Thyroid gland (tissue), 4 donors: ENCODE data around the gene ZNF736. TPM values are rescaled to one million over a fixed set of nuclear protein-coding genes. Genes with fewer than 3 reads are reported as not detected.
"Not testable (repeated sequence)": the region's sequence is repeated elsewhere in the genome, so short reads cannot be mapped to it uniquely, and the experiment has no call there.

Experiments used
- DNase-seq, 2 donors: peaks; one replicate each; pipeline ENCODE4 v3.0.0-alpha.2; 2019
- H3K27ac ChIP-seq, 3 donors: fragments of 200-600 bp; sonication (generic); 1 replicate in 2 of 3; 2 replicates in 1 of 3; pipeline ENCODE4 v1.5.1; 2016 to 2019; ENCODE audit warnings: mild to moderate bottlenecking in 1 of 3, moderate library complexity in 1 of 3
- H3K27me3 ChIP-seq: fragments of 200-600 bp; sonication (generic); one replicate; pipeline ENCODE4 v1.5.1; 2019
- H3K36me3 ChIP-seq, 2 donors: fragments of 200-600 bp; sonication (generic); one replicate each; pipeline ENCODE4 v1.5.1; 2016 to 2019
- H3K4me1 ChIP-seq, 2 donors: fragments of 200-600 bp; sonication (generic); one replicate each; pipeline ENCODE4 v1.5.1; 2017 to 2019
- H3K4me3 ChIP-seq, 3 donors: fragments of 200-600 bp; sonication (generic); replicated peaks in 1 of 3; 1 replicate in 2 of 3; 2 replicates in 1 of 3; pipeline ENCODE4 v1.5.1; 2016; ENCODE audit warnings: mild to moderate bottlenecking in 1 of 3
- H3K9me3 ChIP-seq: fragments of 200-600 bp; sonication (generic); one replicate; pipeline ENCODE4 v1.5.1; 2017
- CTCF ChIP-seq, 6 experiments: fragments of 200-600 bp in 3 of 6; fragments of 450-650 bp in 3 of 6; sonication (generic) in 3 of 6; IDR thresholded peaks; one replicate each; pipeline ENCODE4 v1.5.1; 2016 to 2019; ENCODE audit warnings: antibody characterized with exemption in 6 of 6, mild to moderate bottlenecking in 2 of 6, inconsistent platforms in 1 of 6, moderate library complexity in 1 of 6
- POLR2A ChIP-seq, 2 donors: fragments of 450-650 bp; IDR thresholded peaks; one replicate each; pipeline ENCODE4 v1.6.1; 2017; ENCODE audit warnings: antibody characterized with exemption in 2 of 2, mild to moderate bottlenecking in 2 of 2, moderate library complexity in 1 of 2
- WGBS, 2 donors: methylation state at CpG; one replicate each; pipeline ENCODE4 v1.1.5; 2017; 5-methylcytosine and 5-hydroxymethylcytosine counted together
- intact Hi-C: fragments of 100-400 bp; cut with DNase I; formaldehyde crosslinking; loops from one replicate; pipeline ENCODE4 v1.15.1; 2023
- total RNA-seq, 4 donors: library from RNA; depleted of rRNA; stranded (reverse); fragments of >200 nt; gene quantifications; one replicate each; pipeline ENCODE4 v1.2.3, GENCODE V29; 2016

ZNF736 gene
- total RNA-seq, 4 donors from 2014 or later = 14.4 to 38.2 (median 25.8) TPM

DNA sequence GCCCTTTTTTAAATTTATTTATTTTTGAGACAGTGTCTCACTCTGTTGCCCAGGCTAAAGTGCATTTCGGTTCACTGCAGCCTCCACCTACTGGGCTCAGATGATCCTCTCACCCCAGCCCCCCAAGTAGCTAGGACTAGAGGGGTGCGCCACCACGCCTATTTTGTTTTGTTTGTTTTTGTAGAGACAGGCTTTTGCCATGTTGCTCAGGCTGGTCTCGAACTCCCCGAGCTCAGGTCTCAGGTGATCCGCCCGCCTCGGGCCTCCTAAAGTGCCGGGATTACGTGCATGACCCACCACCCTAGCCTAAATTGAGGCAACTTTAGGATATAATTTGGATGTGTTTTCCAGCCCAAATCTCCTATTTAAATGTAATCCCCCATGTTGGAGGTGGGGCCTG lies 805 bp downstream of the ZNF736 start:
- peaks cover 9 to 15% of the 10 kb centered on the region in 2 donors for H3K4me1 ChIP-seq
- peak overlapping the region in 1 of 3 donors; percentile 20 for H3K27ac ChIP-seq
- intact Hi-C loops = no loop called here
- peak overlapping the region; percentile 52 to 95 (median 58) for H3K4me3 ChIP-seq
- peak in 1 of 2 donors; percentile 6 for DNase-seq
- H3K9me3 ChIP-seq = no peaks in the 10 kb centered on the region
- H3K36me3 ChIP-seq = no peaks in the 10 kb centered on the region
- no peaks in the 10 kb centered on the region for H3K27me3 ChIP-seq
- 20 to 30% methylated on average over 10 of the region's 10 CpGs for WGBS, 2 donors
- TF ChIP-seq POLR2A (IDR thresholded peaks at IDR 0.05) (no peak), CTCF (IDR thresholded peaks at IDR 0.05) (no peak)

GRCh38 chr7:64316031-64316742 lies 2.4 kb downstream of the ZNF736 start:
- intact Hi-C loops, H3K9me3 ChIP-seq, H3K27ac ChIP-seq, H3K27me3 ChIP-seq, H3K36me3 ChIP-seq, DNase-seq, H3K4me3 ChIP-seq: not testable (repeated sequence)
- H3K4me1 ChIP-seq = peaks cover 9 to 15% of the 10 kb centered on the region in 2 donors
- WGBS, 2 donors = 64 to 84% methylated on average over 1 of the region's 1 CpG

DNA sequence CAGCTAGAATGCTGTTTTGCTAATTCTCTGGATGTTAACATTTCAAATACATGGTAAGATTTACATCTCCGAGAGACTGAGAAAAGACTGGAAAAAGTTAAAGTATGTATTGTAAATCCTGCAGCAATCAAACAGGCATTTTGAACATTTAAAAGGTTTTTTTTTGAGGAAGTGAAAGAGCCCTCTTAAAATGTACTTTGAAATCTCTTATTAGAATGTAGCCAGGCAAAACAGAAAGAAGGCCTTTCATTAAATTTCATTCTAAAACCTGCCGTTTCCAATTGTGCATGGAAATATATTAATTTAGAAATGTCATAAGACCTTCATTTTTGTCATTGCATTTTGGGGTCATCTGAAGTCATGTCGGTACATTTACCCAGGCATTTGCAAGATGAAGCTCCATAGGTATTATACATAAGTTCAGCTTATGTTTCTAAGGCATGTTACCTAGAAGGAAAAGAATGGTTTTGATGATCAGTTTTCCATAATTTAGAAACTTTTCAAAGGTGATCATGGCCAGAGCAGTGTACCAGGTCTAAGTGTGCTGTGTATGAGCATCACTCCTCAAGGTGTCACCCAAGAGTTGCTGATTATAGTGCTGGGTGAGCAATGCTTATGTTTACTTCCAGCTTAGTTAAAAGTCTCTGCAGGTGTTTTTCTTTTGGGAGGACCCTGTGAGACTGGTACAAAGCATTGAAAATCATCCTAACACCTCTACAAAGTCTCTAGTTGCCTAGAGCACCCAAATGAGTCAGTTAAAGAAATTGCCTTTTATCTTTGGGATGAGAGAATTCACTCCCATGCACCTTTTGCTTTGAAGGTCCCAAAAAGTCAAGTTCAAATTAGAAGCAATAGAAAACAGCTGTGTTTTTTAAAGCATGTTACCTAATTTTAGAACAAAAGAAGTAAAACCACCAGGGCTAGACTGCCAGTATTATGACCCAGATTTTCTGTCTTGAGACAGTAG lies 7.1 kb downstream of the ZNF736 start:
- Histone ChIP-seq H3K27ac (no peak overlapping the region), H3K27me3 (no peaks in the 10 kb centered on the region), H3K36me3 (no peaks in the 10 kb centered on the region), H3K9me3 (no peaks in the 10 kb centered on the region), H3K4me3 (no peak overlapping the region), H3K4me1 (no peaks in the 10 kb centered on the region)
- intact Hi-C loops = no loop called here
- WGBS, 2 donors = 88 to 90% methylated on average over 3 of the region's 3 CpGs
- peak in 1 of 6 experiments; percentile 25 for TF ChIP-seq CTCF (IDR thresholded peaks at IDR 0.05)
- TF ChIP-seq POLR2A (IDR thresholded peaks at IDR 0.05) = no peak
- DNase-seq = no peak

- H3K9me3 ChIP-seq, intact Hi-C loops, DNase-seq, H3K36me3 ChIP-seq, H3K4me3 ChIP-seq, H3K4me1 ChIP-seq, H3K27me3 ChIP-seq, H3K27ac ChIP-seq: not testable (repeated sequence)
- 94 to 98% methylated on average over 3 of the region's 3 CpGs for WGBS, 2 donors
Measured at GRCh38 chr7:64324166-64324565, 10.4 kb downstream of the ZNF736 start.

GRCh38 chr7:64348713-64349210 lies 35.0 kb downstream of the ZNF736 start:
- 96 to 97% methylated on average over 3 of the region's 3 CpGs for WGBS, 2 donors
- not testable (repeated sequence) for H3K36me3 ChIP-seq, H3K27ac ChIP-seq, H3K4me1 ChIP-seq, H3K4me3 ChIP-seq, H3K9me3 ChIP-seq, DNase-seq, H3K27me3 ChIP-seq
- intact Hi-C loops = loop anchor here (10.0 kb wide), 1 partner anchor 166 kb away; no protein-coding TSS in a partner anchor

DNA sequence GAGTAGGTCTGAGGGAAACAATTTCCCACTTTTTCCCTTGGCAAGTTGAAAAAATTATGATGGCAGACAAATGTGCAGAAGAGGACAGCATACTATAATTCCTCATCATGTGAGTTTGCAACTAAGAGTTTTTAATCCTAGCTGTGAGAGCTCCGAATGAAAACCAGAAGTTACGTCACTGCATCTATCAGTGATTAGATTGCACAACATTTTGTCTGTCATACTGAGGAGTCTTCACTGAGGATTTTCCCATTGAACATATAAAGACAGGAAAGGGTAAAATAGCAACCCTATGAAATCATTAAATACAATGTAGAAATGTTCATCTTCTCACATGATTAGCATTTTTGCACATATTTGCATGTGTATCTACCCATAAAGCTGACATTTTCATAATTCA lies 45.8 kb downstream of the ZNF736 start:
- no peak overlapping the region for H3K4me3 ChIP-seq
- 92 to 96% methylated on average over 2 of the region's 2 CpGs for WGBS, 2 donors

More for the DNA sequence above, 45.8 kb downstream of the ZNF736 start:
- no peaks in the 10 kb centered on the region for H3K36me3 ChIP-seq
- H3K27me3 ChIP-seq = no peaks in the 10 kb centered on the region
- H3K27ac ChIP-seq = no peak overlapping the region
- no peak for TF ChIP-seq POLR2A (IDR thresholded peaks at IDR 0.05)
- no peak for TF ChIP-seq CTCF (IDR thresholded peaks at IDR 0.05)
- no peaks in the 10 kb centered on the region for H3K9me3 ChIP-seq
- intact Hi-C loops = no loop called here
- no peak for DNase-seq
- H3K4me1 ChIP-seq = no peaks in the 10 kb centered on the region
